Activated B cell treated with CpG ODN at 0.5 μM for 24 hours (primary cell): ENCODE results near the gene DAZAP1. TPM values are rescaled to one million over a fixed set of nuclear protein-coding genes. Genes with fewer than 3 reads are reported as not detected.

ENCODE experiments used
- ATAC-seq: fragments of 200-7000 bp; cut with Tn5 transposase; one replicate; pipeline ENCODE4 v1.10.0; 2021; ENCODE audit warnings: low read depth, mild to moderate bottlenecking, moderate library complexity
- CTCF ChIA-PET: fragments of 350-600 bp; sonication (Branson Sonifier 250); formaldehyde crosslinking; loops from one replicate; lab custom pipeline; 2021; ENCODE audit warnings: antibody characterized with exemption; lab: Charles Lee
- POLR2A ChIA-PET: fragments of 350-600 bp; sonication (Branson Sonifier 250); formaldehyde crosslinking; loops from one replicate; lab custom pipeline; 2021; ENCODE audit warnings: antibody characterized with exemption; lab: Charles Lee
- DNase-seq: peaks from one replicate; pipeline ENCODE4 v3.0.0; 2022
- H3K27ac Mint-ChIP-seq: one replicate; pipeline ENCODE4 v1.8.0; 2020; ENCODE audit warnings: mixed read lengths
- H3K27me3 Mint-ChIP-seq: one replicate; pipeline ENCODE4 v1.8.0; 2021; ENCODE audit warnings: mixed read lengths
- H3K36me3 Mint-ChIP-seq: one replicate; pipeline ENCODE4 v1.8.0; 2021; ENCODE audit warnings: low read depth, mixed read lengths
- H3K4me1 Mint-ChIP-seq: one replicate; pipeline ENCODE4 v1.8.0; 2021; ENCODE audit warnings: mixed read lengths
- H3K4me3 Mint-ChIP-seq: one replicate; pipeline ENCODE4 v1.8.0; 2020; ENCODE audit warnings: mild to moderate bottlenecking, mixed read lengths
- H3K9me3 Mint-ChIP-seq: one replicate; pipeline ENCODE4 v1.8.0; 2020; ENCODE audit warnings: mixed read lengths
- CTCF ChIP-seq: fragments of 200-600 bp; IDR thresholded peaks from one replicate; pipeline ENCODE4 v1.8.0; 2022; ENCODE audit warnings: antibody characterized with exemption, mild to moderate bottlenecking
- intact Hi-C: fragments of 100-400 bp; cut with micrococcal nuclease; formaldehyde crosslinking; loops from one replicate; pipeline ENCODE4 v1.15.1; 2024
- total RNA-seq: library from RNA; stranded (reverse); gene quantifications from 2 replicates; pipeline ENCODE4 v1.2.3, GENCODE V29; 2022

The DAZAP1 gene
- total RNA-seq, 1 donor from 2014 or later, result 195 TPM

- intact Hi-C loops, result no loop called here
- Mint-ChIP-seq H3K9me3 (no peaks in the 10 kb centered on the region), H3K27ac (no peak overlapping the region), H3K4me3 (peak overlapping the region; percentile 63), H3K36me3 (peaks cover 42% of the 10 kb centered on the region), H3K27me3 (no peaks in the 10 kb centered on the region), H3K4me1 (peaks cover 34% of the 10 kb centered on the region)
- DNase-seq (no peak), ATAC-seq (no peak)
- ChIA-PET CTCF (no interaction called here), POLR2A (interaction anchor here (0.5 to 1.4 kb wide), 6 partner anchors 10 to 474 kb away, joined by 3 to 7 read pairs (median 4); partner anchors contain the start of gene CIRBP)
- no peak for TF ChIP-seq CTCF
These were observed 33.0 kb downstream of the DAZAP1 start for GRCh38 chr19:1440418-1440801.

DNA sequence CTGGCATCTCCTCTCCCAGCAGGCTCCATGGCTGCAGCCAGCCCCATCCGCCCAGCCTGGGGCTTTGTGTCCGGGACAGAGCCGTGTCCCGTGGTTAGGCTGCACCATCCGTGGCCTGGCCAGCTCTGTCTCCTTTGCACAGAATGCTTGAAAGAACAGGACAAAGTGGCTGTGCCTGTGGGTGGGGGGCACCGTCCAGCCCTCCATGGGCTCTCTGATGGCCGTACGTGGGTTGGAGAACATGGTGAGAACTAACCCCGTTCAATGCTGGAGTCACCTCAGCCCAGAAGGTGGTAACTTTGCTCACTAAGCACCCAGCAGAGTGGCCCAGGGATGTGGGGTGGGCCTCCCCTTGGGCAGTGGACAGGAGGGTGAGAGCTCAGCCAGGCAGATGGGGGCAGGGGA is 33.6 kb downstream of the DAZAP1 start:
- intact Hi-C loops, result no loop called here

DNA sequence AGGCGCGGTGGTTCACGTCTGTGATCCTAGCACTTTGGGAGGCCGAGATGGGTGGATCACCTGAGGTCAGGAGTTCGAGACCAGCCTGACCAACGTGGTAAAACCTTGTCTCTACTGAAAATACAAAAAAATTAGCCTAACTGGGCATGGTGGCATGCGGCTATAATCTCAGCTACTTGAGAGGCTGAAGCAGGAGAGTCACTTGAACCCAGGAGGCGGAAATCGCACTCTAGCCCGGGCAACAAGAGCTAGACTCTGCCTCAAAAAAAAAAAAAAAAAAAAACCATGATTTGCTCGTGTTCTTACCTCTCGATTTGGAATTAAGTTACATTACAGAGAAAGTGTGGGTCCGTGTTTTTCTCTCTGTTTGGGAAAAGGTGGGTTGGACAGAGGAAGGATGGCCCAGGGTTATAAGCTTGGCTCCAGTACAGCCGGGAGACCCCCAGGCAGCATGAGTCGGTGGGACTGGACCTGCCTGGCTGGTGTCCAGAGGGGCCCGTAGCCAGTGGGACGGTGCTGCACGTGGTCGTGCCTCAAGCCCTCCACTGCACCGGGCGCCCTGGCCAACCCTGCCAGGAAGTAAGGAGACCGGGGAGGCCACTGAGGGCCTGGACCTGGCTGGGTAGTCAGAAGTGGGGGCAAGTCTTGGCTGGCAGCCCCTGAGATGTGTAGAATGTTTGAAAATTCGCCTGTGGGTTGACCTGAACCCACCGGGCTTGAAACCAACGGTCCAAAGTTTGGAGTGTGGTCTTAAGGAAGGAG is 34.5 kb downstream of the DAZAP1 start:
- TF ChIP-seq CTCF, result no peak
- H3K9me3 Mint-ChIP-seq, result no peaks in the 10 kb centered on the region
- no peak overlapping the region for H3K27ac Mint-ChIP-seq
- POLR2A ChIA-PET, result interaction anchor here (0.6 to 1.4 kb wide), 4 partner anchors 27 to 461 kb away, joined by 3 to 8 read pairs (median 4); no protein-coding TSS in a partner anchor
- no peak for ATAC-seq
- CTCF ChIA-PET, result no interaction called here
- DNase-seq, result no peak
- H3K36me3 Mint-ChIP-seq, result peaks cover 38% of the 10 kb centered on the region
- peak overlapping the region; percentile 29 for H3K4me3 Mint-ChIP-seq
- H3K27me3 Mint-ChIP-seq, result no peaks in the 10 kb centered on the region
- intact Hi-C loops, result no loop called here
- peaks cover 36% of the 10 kb centered on the region for H3K4me1 Mint-ChIP-seq

More for the DNA sequence above, 33.6 kb downstream of the DAZAP1 start:
- ATAC-seq, result no peak
- Mint-ChIP-seq H3K4me1 (peaks cover 36% of the 10 kb centered on the region), H3K27me3 (no peaks in the 10 kb centered on the region), H3K9me3 (no peaks in the 10 kb centered on the region), H3K4me3 (peak overlapping the region; percentile 63), H3K36me3 (peaks cover 38% of the 10 kb centered on the region), H3K27ac (no peak overlapping the region)
- no peak for DNase-seq
- ChIA-PET POLR2A (interaction anchor here (0.5 to 1.4 kb wide), 6 partner anchors 10 to 462 kb away, joined by 3 to 8 read pairs (median 5); no protein-coding TSS in a partner anchor), CTCF (no interaction called here)
- TF ChIP-seq CTCF, result no peak

DNA sequence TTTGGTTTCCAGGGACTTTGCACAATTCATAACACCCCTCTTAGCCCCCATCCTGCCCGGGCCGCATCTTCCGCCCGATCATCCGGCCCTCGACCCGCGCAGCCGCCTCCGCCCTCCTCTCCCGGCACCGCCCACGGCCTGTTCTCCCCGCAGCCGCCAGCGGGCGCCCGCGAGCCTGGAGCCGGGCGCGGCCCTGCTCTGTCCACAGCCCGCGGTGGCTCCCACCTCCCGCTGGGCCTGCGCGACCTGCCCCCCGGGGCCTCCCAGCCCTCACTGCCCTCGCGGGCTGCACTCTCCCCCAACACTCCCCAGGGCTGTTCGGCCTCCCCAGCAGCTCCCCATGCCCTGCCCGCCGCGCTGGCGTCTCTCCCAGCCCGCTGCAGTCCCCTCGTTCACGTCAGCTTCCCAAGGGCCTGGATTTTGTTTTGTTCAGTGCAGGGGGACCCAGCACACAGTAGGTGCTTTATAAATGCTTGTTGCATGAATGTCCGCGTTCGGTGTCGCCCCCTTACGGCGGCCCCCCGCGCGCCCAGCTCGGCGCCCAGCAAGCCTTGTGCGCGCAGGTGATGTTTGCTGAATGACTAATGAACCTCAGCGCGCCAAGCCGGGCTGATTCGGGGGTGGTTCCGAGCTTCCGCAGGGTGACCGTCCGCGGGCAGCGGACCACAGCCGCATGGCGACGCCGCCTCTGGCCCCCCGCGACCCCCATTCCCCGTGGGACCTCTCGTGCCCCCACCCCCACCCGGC is 38.0 kb downstream of the DAZAP1 start:
- H3K27me3 Mint-ChIP-seq, result peaks cover 21% of the 10 kb centered on the region
- CTCF ChIA-PET, result interaction anchor here (1.1 to 1.8 kb wide), 7 partner anchors 8 to 201 kb away, joined by 3 to 10 read pairs (median 4); no protein-coding TSS in a partner anchor
- no peak overlapping the region for H3K27ac Mint-ChIP-seq
- peak; percentile 91 for ATAC-seq
- H3K36me3 Mint-ChIP-seq, result peaks cover 25% of the 10 kb centered on the region
- H3K9me3 Mint-ChIP-seq, result no peaks in the 10 kb centered on the region
- DNase-seq, result peak; percentile 85
- peak overlapping the region; percentile 79 for H3K4me3 Mint-ChIP-seq
- intact Hi-C loops, result loop anchor here (1.0 to 2.0 kb wide), 2 partner anchors 10 to 25 kb away; no protein-coding TSS in a partner anchor
- TF ChIP-seq CTCF, result peak; percentile 51
- POLR2A ChIA-PET, result interaction anchor here (0.6 to 1.5 kb wide), 4 partner anchors 10 to 176 kb away, joined by 3 to 8 read pairs (median 4); partner anchors contain the start of gene CIRBP
- H3K4me1 Mint-ChIP-seq, result peaks cover 29% of the 10 kb centered on the region
